Suprapubic skin (tissue), 3 donors: ENCODE data around the gene TMC8.

Experiments
- CTCF ChIP-seq, 2 donors: fragments of 200-600 bp in 1 of 2; fragments of 450-650 bp in 1 of 2; sonication (generic) in 1 of 2; IDR thresholded peaks; one replicate each; pipeline ENCODE4 v1.5.1; 2016 to 2019; ENCODE audit warnings: antibody characterized with exemption in 2 of 2, mild to moderate bottlenecking in 1 of 2, moderate library complexity in 1 of 2
- EP300 ChIP-seq: sonication (generic); formaldehyde crosslinking; IDR thresholded peaks from one replicate; pipeline ENCODE4 v1.6.1; 2017; ENCODE audit warnings: antibody characterized with exemption

GRCh38 chr17:78130437-78131101 is at the start of gene TMC8:
- TF ChIP-seq CTCF (IDR thresholded peaks at IDR 0.05): no peak
- no peak for TF ChIP-seq EP300
